Thyroid gland (tissue), 4 donors: Measurements from ENCODE around the gene PTPRT. TPM values are rescaled to one million over a fixed set of nuclear protein-coding genes. Genes with fewer than 3 reads are reported as not detected.

Source experiments
- DNase-seq, 2 donors: peaks; one replicate each; pipeline ENCODE4 v3.0.0-alpha.2; 2019
- H3K27ac ChIP-seq, 3 donors: fragments of 200-600 bp; sonication (generic); 1 replicate in 2 of 3; 2 replicates in 1 of 3; pipeline ENCODE4 v1.5.1; 2016 to 2019; ENCODE audit warnings: mild to moderate bottlenecking in 1 of 3, moderate library complexity in 1 of 3
- H3K27me3 ChIP-seq: fragments of 200-600 bp; sonication (generic); one replicate; pipeline ENCODE4 v1.5.1; 2019
- H3K36me3 ChIP-seq, 2 donors: fragments of 200-600 bp; sonication (generic); one replicate each; pipeline ENCODE4 v1.5.1; 2016 to 2019
- H3K4me1 ChIP-seq, 2 donors: fragments of 200-600 bp; sonication (generic); one replicate each; pipeline ENCODE4 v1.5.1; 2017 to 2019
- H3K4me3 ChIP-seq, 3 donors: fragments of 200-600 bp; sonication (generic); replicated peaks in 1 of 3; 1 replicate in 2 of 3; 2 replicates in 1 of 3; pipeline ENCODE4 v1.5.1; 2016; ENCODE audit warnings: mild to moderate bottlenecking in 1 of 3
- H3K9me3 ChIP-seq: fragments of 200-600 bp; sonication (generic); one replicate; pipeline ENCODE4 v1.5.1; 2017
- CTCF ChIP-seq, 6 experiments: fragments of 200-600 bp in 3 of 6; fragments of 450-650 bp in 3 of 6; sonication (generic) in 3 of 6; IDR thresholded peaks; one replicate each; pipeline ENCODE4 v1.5.1; 2016 to 2019; ENCODE audit warnings: antibody characterized with exemption in 6 of 6, mild to moderate bottlenecking in 2 of 6, inconsistent platforms in 1 of 6, moderate library complexity in 1 of 6
- POLR2A ChIP-seq, 2 donors: fragments of 450-650 bp; IDR thresholded peaks; one replicate each; pipeline ENCODE4 v1.6.1; 2017; ENCODE audit warnings: antibody characterized with exemption in 2 of 2, mild to moderate bottlenecking in 2 of 2, moderate library complexity in 1 of 2
- WGBS, 2 donors: methylation state at CpG; one replicate each; pipeline ENCODE4 v1.1.5; 2017; 5-methylcytosine and 5-hydroxymethylcytosine counted together
- intact Hi-C: fragments of 100-400 bp; cut with DNase I; formaldehyde crosslinking; loops from one replicate; pipeline ENCODE4 v1.15.1; 2023
- total RNA-seq, 4 donors: library from RNA; depleted of rRNA; stranded (reverse); fragments of >200 nt; gene quantifications; one replicate each; pipeline ENCODE4 v1.2.3, GENCODE V29; 2016

Gene PTPRT
- total RNA-seq, 4 donors from 2014 or later, result 0.11 to 0.15 TPM; not detected in 2

DNA sequence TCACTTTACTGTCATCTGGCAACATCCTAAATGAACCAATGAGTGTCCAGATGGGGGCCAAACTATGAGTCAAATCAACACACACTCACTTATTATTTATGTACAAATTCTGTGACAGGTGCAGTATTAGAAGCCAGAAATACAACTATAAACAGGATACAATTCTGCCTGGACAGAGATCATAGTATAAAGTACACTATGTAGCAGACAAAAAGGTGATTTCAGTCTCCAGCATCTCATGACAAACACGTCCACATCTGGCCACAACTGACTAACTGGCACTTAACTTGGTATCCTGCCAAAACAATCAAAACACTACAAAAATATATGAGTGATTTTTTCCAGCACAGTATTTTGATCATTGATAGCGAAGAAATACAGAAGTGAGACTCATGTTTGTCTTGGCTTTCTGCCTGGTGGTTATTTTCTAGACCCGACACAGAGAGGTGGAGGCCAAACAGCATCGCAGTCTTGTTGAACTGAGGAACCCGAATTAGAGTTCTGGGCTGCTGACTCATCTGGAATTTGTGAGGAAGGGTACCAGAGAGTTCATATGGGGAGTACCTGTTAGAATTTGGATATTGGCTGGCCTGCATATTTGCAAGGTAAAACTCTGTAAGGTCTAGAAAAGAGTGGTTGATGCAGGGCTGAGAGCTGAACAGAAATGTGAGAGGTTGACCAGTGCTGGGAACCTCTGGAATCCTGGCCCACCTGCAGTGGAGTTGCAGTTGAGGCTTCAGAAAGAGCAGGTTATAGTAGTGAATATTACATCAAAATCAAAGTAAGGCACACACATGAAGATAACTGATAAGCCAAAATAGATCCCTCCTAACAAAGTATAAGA lies 475.2 kb downstream of the PTPRT start:
- intact Hi-C loops, result no loop called here
- no peak overlapping the region for H3K4me3 ChIP-seq
- no peak for DNase-seq
- no peak for TF ChIP-seq POLR2A (IDR thresholded peaks at IDR 0.05)
- no peak for TF ChIP-seq CTCF (IDR thresholded peaks at IDR 0.05)
- H3K27ac ChIP-seq, result no peak overlapping the region
- no peaks in the 10 kb centered on the region for H3K4me1 ChIP-seq
- no peaks in the 10 kb centered on the region for H3K36me3 ChIP-seq
- WGBS, 2 donors, result 41 to 44% methylated on average over 5 of the region's 5 CpGs
- H3K27me3 ChIP-seq, result no peaks in the 10 kb centered on the region
- no peaks in the 10 kb centered on the region for H3K9me3 ChIP-seq

DNA sequence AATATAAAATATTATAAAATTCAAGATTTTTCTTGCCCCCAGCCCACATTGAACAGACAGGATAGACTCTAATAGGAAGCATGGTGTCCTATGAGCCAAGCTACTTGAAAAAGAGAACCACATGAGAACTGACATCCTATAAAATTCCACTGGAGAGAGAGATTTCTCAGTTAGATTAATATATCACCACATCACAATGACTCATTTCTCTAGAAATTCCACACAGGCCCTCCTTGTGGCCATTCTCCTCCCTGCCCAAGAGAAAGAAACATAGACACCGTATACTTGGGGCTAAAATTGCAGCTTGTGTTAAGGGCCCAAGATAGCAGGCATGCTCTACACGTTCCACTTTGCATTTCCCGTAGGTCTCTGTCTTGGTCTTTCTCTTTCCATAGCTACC lies 481.4 kb downstream of the PTPRT start:
- no peaks in the 10 kb centered on the region for H3K27me3 ChIP-seq
- DNase-seq, result no peak
- intact Hi-C loops, result no loop called here
- TF ChIP-seq POLR2A (IDR thresholded peaks at IDR 0.05), result no peak
- no peak overlapping the region for H3K4me3 ChIP-seq
- no peak overlapping the region for H3K27ac ChIP-seq
- WGBS, 2 donors, result 85 to 89% methylated on average over 3 of the region's 3 CpGs
- no peaks in the 10 kb centered on the region for H3K9me3 ChIP-seq
- H3K36me3 ChIP-seq, result no peaks in the 10 kb centered on the region
- H3K4me1 ChIP-seq, result no peaks in the 10 kb centered on the region

GRCh38 chr20:42706759-42707158 lies 482.9 kb downstream of the PTPRT start:
- intact Hi-C loops, result no loop called here
- no peak for DNase-seq
- no peaks in the 10 kb centered on the region for H3K36me3 ChIP-seq
- TF ChIP-seq CTCF (IDR thresholded peaks at IDR 0.05) (no peak), POLR2A (IDR thresholded peaks at IDR 0.05) (no peak)
- H3K4me3 ChIP-seq, result no peak overlapping the region
- no peaks in the 10 kb centered on the region for H3K27me3 ChIP-seq
- no peaks in the 10 kb centered on the region for H3K9me3 ChIP-seq
- 61 to 62% methylated on average over 1 of the region's 1 CpG for WGBS, 2 donors
- H3K4me1 ChIP-seq, result no peaks in the 10 kb centered on the region
- H3K27ac ChIP-seq, result no peak overlapping the region

GRCh38 chr20:42705550-42705949 lies 484.2 kb downstream of the PTPRT start:
- no peaks in the 10 kb centered on the region for H3K4me1 ChIP-seq
- intact Hi-C loops, result no loop called here
- no peaks in the 10 kb centered on the region for H3K27me3 ChIP-seq
- TF ChIP-seq POLR2A (IDR thresholded peaks at IDR 0.05) (no peak), CTCF (IDR thresholded peaks at IDR 0.05) (no peak)
- no peaks in the 10 kb centered on the region for H3K9me3 ChIP-seq
- H3K36me3 ChIP-seq, result no peaks in the 10 kb centered on the region
- H3K4me3 ChIP-seq, result no peak overlapping the region
- no peak overlapping the region for H3K27ac ChIP-seq
- DNase-seq, result no peak

DNA sequence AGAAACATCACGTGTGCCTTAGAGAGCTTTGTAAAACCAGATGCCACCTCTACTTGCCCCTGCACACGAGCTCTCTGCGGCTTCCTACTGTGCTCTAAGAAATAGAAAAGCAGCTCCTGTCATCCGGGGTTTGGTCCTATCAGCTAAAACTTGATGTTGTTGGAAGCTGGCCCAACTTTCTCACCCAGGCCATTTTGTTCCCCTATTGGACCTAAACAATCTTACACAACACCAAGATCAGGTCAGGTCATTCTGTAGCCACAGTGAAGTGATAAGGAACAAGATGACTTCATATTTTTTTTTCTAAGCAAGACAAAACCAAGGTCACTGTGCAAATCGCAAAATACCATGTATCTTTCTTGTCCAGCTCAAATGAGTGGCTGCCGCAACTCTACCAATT lies 486.0 kb downstream of the PTPRT start:
- TF ChIP-seq CTCF (IDR thresholded peaks at IDR 0.05) (no peak), POLR2A (IDR thresholded peaks at IDR 0.05) (no peak)
- no peaks in the 10 kb centered on the region for H3K27me3 ChIP-seq
- no peak overlapping the region for H3K27ac ChIP-seq
- no peaks in the 10 kb centered on the region for H3K4me1 ChIP-seq
- no peak overlapping the region for H3K4me3 ChIP-seq
- 82 to 84% methylated on average over 6 of the region's 6 CpGs for WGBS, 2 donors
- intact Hi-C loops, result no loop called here
- no peak for DNase-seq
- no peaks in the 10 kb centered on the region for H3K36me3 ChIP-seq
- no peaks in the 10 kb centered on the region for H3K9me3 ChIP-seq
